Measurements from ENCODE around the gene AMIGO1. TPM values are rescaled to one million over a fixed set of nuclear protein-coding genes. Genes with fewer than 3 reads are reported as not detected.

Gene AMIGO1
- total RNA-seq, 1 donor from 2014 or later = 1.6 TPM

GRCh38 chr1:109534307-109534858, 24.9 kb upstream of the AMIGO1 start:
- intact Hi-C loops (cut with micrococcal nuclease) = no loop called here

GRCh38 chr1:109532365-109533136, 23.0 kb upstream of the AMIGO1 start:
- intact Hi-C loops (cut with micrococcal nuclease) = loop anchor here (1.0 to 2.0 kb wide), 7 partner anchors 34 to 269 kb away; partner anchors contain the start of genes CYB561D1 and PSMA5

GRCh38 chr1:109531826-109532364, 22.4 kb upstream of the AMIGO1 start:
- intact Hi-C loops (cut with micrococcal nuclease) = loop anchor here (1.0 to 2.0 kb wide), 7 partner anchors 34 to 269 kb away; partner anchors contain the start of genes CYB561D1 and PSMA5

GRCh38 chr1:109531380-109531779, 21.9 kb upstream of the AMIGO1 start:
- intact Hi-C loops (cut with micrococcal nuclease) = no loop called here

GRCh38 chr1:109530457-109531087, 21.0 kb upstream of the AMIGO1 start:
- intact Hi-C loops (cut with micrococcal nuclease) = no loop called here

- intact Hi-C loops (cut with micrococcal nuclease) = no loop called here
These were observed 20.4 kb upstream of the AMIGO1 start for GRCh38 chr1:109529881-109530456.

GRCh38 chr1:109528712-109529111, 19.2 kb upstream of the AMIGO1 start:
- intact Hi-C loops (cut with micrococcal nuclease) = no loop called here

GRCh38 chr1:109527846-109528695, 18.5 kb upstream of the AMIGO1 start:
- intact Hi-C loops (cut with micrococcal nuclease) = no loop called here

GRCh38 chr1:109527098-109527811, 17.7 kb upstream of the AMIGO1 start:
- intact Hi-C loops (cut with micrococcal nuclease) = no loop called here

GRCh38 chr1:109523706-109524105, 14.2 kb upstream of the AMIGO1 start:
- intact Hi-C loops (cut with micrococcal nuclease) = no loop called here

- intact Hi-C loops (cut with micrococcal nuclease) = no loop called here
These were observed 12.5 kb upstream of the AMIGO1 start for GRCh38 chr1:109522026-109522425.

- intact Hi-C loops (cut with micrococcal nuclease) = no loop called here
These were observed 11.8 kb upstream of the AMIGO1 start for GRCh38 chr1:109521002-109521951.

- intact Hi-C loops (cut with micrococcal nuclease) = no loop called here
These were observed 7.8 kb upstream of the AMIGO1 start for GRCh38 chr1:109517337-109517736.

- intact Hi-C loops (cut with micrococcal nuclease) = no loop called here
These were observed 7.3 kb upstream of the AMIGO1 start for GRCh38 chr1:109516872-109517271.

GRCh38 chr1:109514846-109515245, 5.3 kb upstream of the AMIGO1 start:
- intact Hi-C loops (cut with micrococcal nuclease) = no loop called here

GRCh38 chr1:109513110-109513710, 3.7 kb upstream of the AMIGO1 start:
- intact Hi-C loops (cut with micrococcal nuclease) = no loop called here

- intact Hi-C loops (cut with micrococcal nuclease) = loop anchor here (1.0 kb wide), 1 partner anchor 15 kb away; the partner anchor contains the start of gene CYB561D1
These were observed 703 bp downstream of the AMIGO1 start for GRCh38 chr1:109508873-109509175.

- intact Hi-C loops (cut with micrococcal nuclease) = no loop called here
These were observed 1.3 kb downstream of the AMIGO1 start for GRCh38 chr1:109508001-109508872.

Measured in T-helper 2 cell treated with Interferon-gamma antibody and Interleukin-4, amounts not matched to agents 100 ng/mL and 5 ng/mL, for 36 hours (primary cell).